NOMO-1 (cell line): Measurements from ENCODE around the gene GRIK1.

Experiments
- DNase-seq, 2 experiments: peaks; one replicate each; lab custom pipeline; 2025; ENCODE audit not compliant: unreplicated experiment in 2 of 2; lab: John Stamatoyannopoulos, UW

Gene GRIK1

GRCh38 chr21:29721964-29722363 is 217.8 kb downstream of the GRIK1 start:
- no peak for DNase-seq

- DNase-seq = no peak
Observed at GRCh38 chr21:29721221-29721620, 218.6 kb downstream of the GRIK1 start.

GRCh38 chr21:29719521-29719920 is 220.3 kb downstream of the GRIK1 start:
- no peak for DNase-seq

GRCh38 chr21:29718081-29718815 is 221.5 kb downstream of the GRIK1 start:
- no peak for DNase-seq

GRCh38 chr21:29717659-29718058 is 222.1 kb downstream of the GRIK1 start:
- DNase-seq = no peak

GRCh38 chr21:29716753-29717152 is 223.0 kb downstream of the GRIK1 start:
- DNase-seq = no peak

GRCh38 chr21:29715089-29715488 is 224.7 kb downstream of the GRIK1 start:
- DNase-seq = no peak

GRCh38 chr21:29712818-29713217 is 227.0 kb downstream of the GRIK1 start:
- DNase-seq = no peak

GRCh38 chr21:29711236-29711635 is 228.6 kb downstream of the GRIK1 start:
- DNase-seq = no peak

- no peak for DNase-seq
Observed at GRCh38 chr21:29710498-29710897, 229.3 kb downstream of the GRIK1 start.

- no peak for DNase-seq
Observed at GRCh38 chr21:29708401-29708800, 231.4 kb downstream of the GRIK1 start.

- no peak for DNase-seq
Observed at GRCh38 chr21:29704719-29705118, 235.1 kb downstream of the GRIK1 start.

GRCh38 chr21:29701676-29702075 is 238.1 kb downstream of the GRIK1 start:
- DNase-seq = no peak

- peak; percentile 57 to 91 for DNase-seq
Observed at GRCh38 chr21:29697555-29698193, 242.1 kb downstream of the GRIK1 start.

GRCh38 chr21:29696937-29697336 is 242.9 kb downstream of the GRIK1 start:
- DNase-seq = no peak

GRCh38 chr21:29691616-29692491 is 247.9 kb downstream of the GRIK1 start:
- no peak for DNase-seq

- DNase-seq = no peak
Observed at GRCh38 chr21:29689753-29690152, 250.0 kb downstream of the GRIK1 start.

GRCh38 chr21:29684106-29684505 is 255.7 kb downstream of the GRIK1 start:
- DNase-seq = no peak

GRCh38 chr21:29682800-29683199 is 257.0 kb downstream of the GRIK1 start:
- no peak for DNase-seq

GRCh38 chr21:29680273-29680672 is 259.5 kb downstream of the GRIK1 start:
- DNase-seq = no peak

- no peak for DNase-seq
Observed at GRCh38 chr21:29678626-29679025, 261.2 kb downstream of the GRIK1 start.
